KMS-11 (cell line): ENCODE results near the gene IMMP2L.

ENCODE experiments used
- H2AFZ ChIP-seq: fragments of 200-600 bp; sonication (generic); 2 replicates; pipeline ENCODE4 v1.6.1; 2016; ENCODE audit warnings: antibody characterized with exemption, mixed run types, low read depth
- H3K27ac ChIP-seq: fragments of 200-600 bp; sonication (generic); 2 replicates; pipeline ENCODE4 v1.6.1; 2016; ENCODE audit warnings: mild to moderate bottlenecking, mixed run types
- H3K27me3 ChIP-seq: fragments of 200-600 bp; sonication (generic); 2 replicates; pipeline ENCODE4 v1.6.1; 2017; ENCODE audit warnings: mild to moderate bottlenecking, low read depth, mixed run types, moderate library complexity; ENCODE audit not compliant: insufficient read depth
- H3K36me3 ChIP-seq: fragments of 200-600 bp; sonication (generic); 2 replicates; pipeline ENCODE4 v1.6.1; 2017; ENCODE audit warnings: mild to moderate bottlenecking, mixed run types; ENCODE audit not compliant: insufficient read depth
- H3K4me1 ChIP-seq: fragments of 200-600 bp; sonication (generic); 2 replicates; pipeline ENCODE4 v1.6.1; 2016; ENCODE audit warnings: mild to moderate bottlenecking, low read depth, mixed run types; ENCODE audit not compliant: poor library complexity, severe bottlenecking
- H3K4me2 ChIP-seq: fragments of 200-600 bp; sonication (generic); 2 replicates; pipeline ENCODE4 v1.7.0; 2016; ENCODE audit warnings: mild to moderate bottlenecking, mixed run types
- H3K4me3 ChIP-seq: fragments of 200-600 bp; sonication (generic); IDR thresholded peaks from 2 replicates; pipeline ENCODE4 v1.6.1; 2017; ENCODE audit warnings: low read depth, low read length, mixed read lengths; ENCODE audit not compliant: insufficient read depth
- H3K79me2 ChIP-seq: fragments of 200-600 bp; sonication (generic); 2 replicates; pipeline ENCODE4 v1.6.1; 2016; ENCODE audit warnings: low read depth, mixed run types; ENCODE audit not compliant: insufficient read depth
- H3K9ac ChIP-seq: fragments of 200-600 bp; sonication (generic); 2 replicates; pipeline ENCODE4 v1.6.1; 2016; ENCODE audit warnings: mild to moderate bottlenecking, mixed run types
- H4K20me1 ChIP-seq: fragments of 200-600 bp; sonication (generic); 2 replicates; pipeline ENCODE4 v1.6.1; 2016; ENCODE audit warnings: mild to moderate bottlenecking, mixed run types; ENCODE audit not compliant: insufficient read depth
- TF ChIP-seq, protein P1 (sequence below): fragments of 200-600 bp; sonication (generic); conservative IDR thresholded peaks from 2 replicates; pipeline ENCODE4 v1.6.1; 2017; ENCODE audit warnings: low read depth, mild to moderate bottlenecking, antibody characterized with exemption, low read length, moderate library complexity, mixed read lengths

IMMP2L gene

DNA sequence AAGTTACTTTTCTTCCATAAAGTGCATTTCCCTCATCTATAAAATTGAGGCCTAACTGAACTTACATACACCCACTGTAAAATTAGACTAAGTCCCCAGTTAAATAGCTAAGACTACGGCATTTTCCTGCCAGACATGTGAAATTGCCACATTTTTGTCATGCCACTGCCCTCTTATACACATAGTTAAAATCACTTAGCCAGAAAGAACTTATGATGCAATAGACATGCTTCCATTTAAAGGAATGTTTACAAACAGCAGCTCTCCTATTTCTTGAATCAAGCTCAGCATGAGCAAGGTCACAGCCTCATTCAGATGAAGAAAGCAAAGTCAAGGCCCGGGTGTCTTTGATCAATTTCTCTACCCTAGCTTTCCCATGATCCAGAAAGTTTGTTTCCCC, 295.7 kb downstream of the IMMP2L start:
- Histone ChIP-seq H3K4me3 (no peak overlapping the region), H3K36me3 (no peaks in the 10 kb centered on the region), H3K79me2 (no peaks in the 10 kb centered on the region), H3K4me2 (no peak overlapping the region), H3K9ac (no peak overlapping the region), H3K4me1 (no peaks in the 10 kb centered on the region), H3K27ac (no peak overlapping the region), H4K20me1 (no peaks in the 10 kb centered on the region), H3K27me3 (no peaks in the 10 kb centered on the region), H2AFZ (no peak overlapping the region)
- TF ChIP-seq, protein P1, sequence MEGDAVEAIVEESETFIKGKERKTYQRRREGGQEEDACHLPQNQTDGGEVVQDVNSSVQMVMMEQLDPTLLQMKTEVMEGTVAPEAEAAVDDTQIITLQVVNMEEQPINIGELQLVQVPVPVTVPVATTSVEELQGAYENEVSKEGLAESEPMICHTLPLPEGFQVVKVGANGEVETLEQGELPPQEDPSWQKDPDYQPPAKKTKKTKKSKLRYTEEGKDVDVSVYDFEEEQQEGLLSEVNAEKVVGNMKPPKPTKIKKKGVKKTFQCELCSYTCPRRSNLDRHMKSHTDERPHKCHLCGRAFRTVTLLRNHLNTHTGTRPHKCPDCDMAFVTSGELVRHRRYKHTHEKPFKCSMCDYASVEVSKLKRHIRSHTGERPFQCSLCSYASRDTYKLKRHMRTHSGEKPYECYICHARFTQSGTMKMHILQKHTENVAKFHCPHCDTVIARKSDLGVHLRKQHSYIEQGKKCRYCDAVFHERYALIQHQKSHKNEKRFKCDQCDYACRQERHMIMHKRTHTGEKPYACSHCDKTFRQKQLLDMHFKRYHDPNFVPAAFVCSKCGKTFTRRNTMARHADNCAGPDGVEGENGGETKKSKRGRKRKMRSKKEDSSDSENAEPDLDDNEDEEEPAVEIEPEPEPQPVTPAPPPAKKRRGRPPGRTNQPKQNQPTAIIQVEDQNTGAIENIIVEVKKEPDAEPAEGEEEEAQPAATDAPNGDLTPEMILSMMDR, result no peak

DNA sequence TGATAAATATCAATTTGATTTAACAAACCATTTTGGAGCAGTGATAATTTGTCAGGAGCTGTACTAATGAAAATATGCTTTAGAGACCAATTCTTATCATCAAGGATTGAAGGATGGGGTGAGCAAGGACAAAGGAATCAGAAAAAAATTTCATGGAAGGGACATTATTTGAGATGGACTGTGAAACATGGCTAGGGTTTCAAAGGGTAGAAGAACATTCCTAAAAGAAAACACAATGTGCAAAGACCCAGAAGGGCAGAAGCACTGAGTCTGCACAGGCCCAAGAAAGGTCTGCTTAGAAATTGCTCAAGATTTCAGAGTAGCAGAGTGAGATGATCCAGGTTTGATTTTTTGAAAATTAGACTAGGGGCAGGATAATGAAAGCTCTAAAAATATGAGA, 296.9 kb downstream of the IMMP2L start:
- no peaks in the 10 kb centered on the region for H3K79me2 ChIP-seq
- TF ChIP-seq, protein P1, result no peak
- no peaks in the 10 kb centered on the region for H3K27me3 ChIP-seq
- H2AFZ ChIP-seq, result no peak overlapping the region
- H3K9ac ChIP-seq, result no peak overlapping the region
- H3K27ac ChIP-seq, result no peak overlapping the region
- no peaks in the 10 kb centered on the region for H4K20me1 ChIP-seq
- no peak overlapping the region for H3K4me3 ChIP-seq
- no peaks in the 10 kb centered on the region for H3K36me3 ChIP-seq
- H3K4me1 ChIP-seq, result no peaks in the 10 kb centered on the region
- H3K4me2 ChIP-seq, result no peak overlapping the region

DNA sequence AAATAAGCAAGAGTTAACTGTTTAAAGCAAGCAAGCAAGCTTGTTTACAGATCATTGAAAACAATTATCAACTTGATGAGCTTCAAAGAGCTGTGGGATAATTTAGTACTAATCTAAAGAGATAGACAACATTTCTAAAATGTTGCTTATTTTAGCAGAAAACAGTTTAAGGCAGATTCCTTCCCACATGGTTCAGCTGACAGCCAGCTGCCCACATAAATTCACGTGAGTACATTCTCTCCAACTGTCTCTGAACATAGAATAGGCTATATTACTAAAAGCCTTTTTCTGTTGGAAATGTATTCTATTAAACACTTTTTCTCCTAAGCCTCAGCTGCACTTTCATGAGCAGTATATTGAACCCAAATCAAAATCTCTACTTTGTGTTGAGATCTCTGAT, 297.3 kb downstream of the IMMP2L start:
- TF ChIP-seq, protein P1, result no peak
- H3K4me1 ChIP-seq, result no peaks in the 10 kb centered on the region
- H2AFZ ChIP-seq, result no peak overlapping the region
- H3K79me2 ChIP-seq, result no peaks in the 10 kb centered on the region
- no peak overlapping the region for H3K4me2 ChIP-seq
- no peaks in the 10 kb centered on the region for H3K36me3 ChIP-seq
- H4K20me1 ChIP-seq, result no peaks in the 10 kb centered on the region
- H3K27me3 ChIP-seq, result no peaks in the 10 kb centered on the region
- H3K9ac ChIP-seq, result no peak overlapping the region
- no peak overlapping the region for H3K27ac ChIP-seq
- no peak overlapping the region for H3K4me3 ChIP-seq

DNA sequence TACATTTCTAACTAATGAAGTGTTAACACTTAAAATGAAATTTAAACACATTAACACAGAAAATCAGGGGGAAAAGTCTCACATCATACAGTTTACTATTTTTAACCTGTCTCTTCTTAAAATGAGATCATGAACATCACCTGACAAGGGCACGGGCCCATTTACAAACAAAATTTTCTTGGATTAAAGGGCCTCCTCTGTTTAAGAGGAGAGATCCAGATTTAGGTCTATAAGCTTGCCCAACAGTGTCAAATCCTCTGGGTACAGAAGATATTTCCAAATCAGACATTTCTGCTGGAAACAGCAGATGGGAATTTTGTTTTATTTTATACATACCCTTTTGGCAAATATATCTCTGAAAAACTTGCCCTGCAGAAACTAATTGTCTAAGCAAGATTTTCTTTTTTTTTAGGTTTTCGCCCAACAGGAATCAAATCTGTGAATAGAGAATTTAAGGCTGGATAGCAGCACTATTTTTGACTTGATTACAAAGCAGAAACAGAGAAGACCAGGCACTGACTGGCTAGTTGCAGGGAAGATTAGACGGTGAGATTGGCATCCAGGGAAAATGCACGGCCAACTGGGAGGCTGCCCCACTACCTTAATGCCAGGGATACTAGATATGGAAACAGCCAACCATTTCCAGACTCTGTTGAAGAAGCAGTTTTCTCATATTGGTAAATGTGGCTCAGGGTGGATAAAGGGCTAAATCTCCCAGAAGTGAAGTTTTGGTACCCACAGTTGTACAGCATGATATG, 298.0 kb downstream of the IMMP2L start:
- H3K79me2 ChIP-seq, result no peaks in the 10 kb centered on the region

More for the DNA sequence above, 298.0 kb downstream of the IMMP2L start:
- Histone ChIP-seq H3K4me2 (no peak overlapping the region), H3K4me1 (no peaks in the 10 kb centered on the region), H3K27me3 (no peaks in the 10 kb centered on the region), H3K36me3 (no peaks in the 10 kb centered on the region), H4K20me1 (no peaks in the 10 kb centered on the region), H3K4me3 (no peak overlapping the region), H2AFZ (no peak overlapping the region), H3K9ac (no peak overlapping the region), H3K27ac (no peak overlapping the region)
- TF ChIP-seq, protein P1, result no peak
